Frontal cortex (tissue), 4 donors: ENCODE measurements around the gene ZNF75A. TPM values are rescaled to one million over a fixed set of nuclear protein-coding genes. Genes with fewer than 3 reads are reported as not detected.
"Not testable (repeated sequence)": the region's sequence is repeated elsewhere in the genome, so short reads cannot be mapped to it uniquely, and the experiment has no call there.

Experiments
- DNase-seq, 2 donors: peaks; one replicate each; pipeline ENCODE4 v3.0.0; 2012; ENCODE audit warnings: low spot score in 2 of 2
- FAIRE-seq: peaks from 2 replicates; lab custom pipeline; 2012; peaks lifted over from hg19 to GRCh38; lab: Jason Lieb, UNC
- total RNA-seq: library from RNA; depleted of rRNA; stranded (reverse); fragments of >200 nt; gene quantifications from one replicate; pipeline ENCODE4 v1.2.3, GENCODE V29; 2014
- donor health status: control.
- donor health status: control.
- donor health status: control.

ZNF75A gene
- total RNA-seq, result 33.4 TPM

GRCh38 chr16:3305109-3306068 lies at the start of gene ZNF75A, which contains the start of gene TIGD7:
TSS of gene ZNF75A (plus strand) at chr16:3305497. CDS start at chr16:3308429, 2,932 bp downstream.
TSS of gene TIGD7 (minus strand) at chr16:3305430. CDS start at chr16:3300614, 4,816 bp downstream.
- peak; percentile 93 to 94 for DNase-seq
- FAIRE-seq, result no peak

GRCh38 chr16:3256146-3256865 lies 49.0 kb upstream of the ZNF75A start, which contains the start of gene MEFV:
TSS of gene MEFV (minus strand) at chr16:3256633. CDS start at chr16:3256587, 46 bp downstream.
- no peak for DNase-seq
- FAIRE-seq, result no peak

- FAIRE-seq (no peak), DNase-seq (no peak)
These were observed 48.3 kb upstream of the ZNF75A start for GRCh38 chr16:3256866-3257465.

GRCh38 chr16:3259836-3260235 lies 45.5 kb upstream of the ZNF75A start:
- FAIRE-seq, result no peak

GRCh38 chr16:3262517-3262916 lies 42.8 kb upstream of the ZNF75A start:
- FAIRE-seq (no peak), DNase-seq (no peak)

More at GRCh38 chr16:3259836-3260235, 45.5 kb upstream of the ZNF75A start:
- no peak for DNase-seq

- DNase-seq (peak; percentile 95 to 96), FAIRE-seq (no peak)
These were observed 40.9 kb upstream of the ZNF75A start for GRCh38 chr16:3264137-3265036.

GRCh38 chr16:3266873-3267537 lies 38.3 kb upstream of the ZNF75A start:
- FAIRE-seq (no peak), DNase-seq (no peak)

GRCh38 chr16:3268294-3268693 lies 37.0 kb upstream of the ZNF75A start:
- FAIRE-seq (no peak), DNase-seq (no peak)

- DNase-seq, FAIRE-seq: not testable (repeated sequence)
These were observed 34.6 kb upstream of the ZNF75A start for GRCh38 chr16:3270718-3271117.

GRCh38 chr16:3271281-3271680 lies 34.0 kb upstream of the ZNF75A start:
- FAIRE-seq, DNase-seq: not testable (repeated sequence)

GRCh38 chr16:3274490-3274889 lies 30.8 kb upstream of the ZNF75A start:
- DNase-seq, result no peak
- no peak for FAIRE-seq

- no peak for FAIRE-seq
- DNase-seq, result no peak
These were observed 30.4 kb upstream of the ZNF75A start for GRCh38 chr16:3274947-3275346.

- no peak for FAIRE-seq
- no peak for DNase-seq
These were observed 28.6 kb upstream of the ZNF75A start for GRCh38 chr16:3276679-3277078.

- DNase-seq (no peak), FAIRE-seq (no peak)
These were observed 24.0 kb upstream of the ZNF75A start for GRCh38 chr16:3281222-3281820.

GRCh38 chr16:3282103-3282729 lies 23.1 kb upstream of the ZNF75A start:
- FAIRE-seq (no peak), DNase-seq (no peak)

GRCh38 chr16:3282730-3283542 lies 22.4 kb upstream of the ZNF75A start, which contains the start of gene ZNF263:
TSS of gene ZNF263 (plus strand) at chr16:3283491. CDS start at chr16:3283819, 328 bp downstream.
- FAIRE-seq (no peak), DNase-seq (peak; percentile 98 to 99)
